GM10266 (cell line): ENCODE results near the gene BCAS3.

ENCODE experiments used
- DNase-seq: peaks from one replicate; pipeline ENCODE4 v3.0.0; 2012; ENCODE audit errors: extremely low spot score
- TF ChIP-seq, protein P1 (sequence below): IDR thresholded peaks from 2 replicates; pipeline ENCODE4 v1.5.1; 2012; ENCODE audit warnings: mild to moderate bottlenecking, low read depth; ENCODE audit not compliant: control insufficient read depth, insufficient read depth; ENCODE audit errors: missing control alignments

BCAS3 gene

DNA sequence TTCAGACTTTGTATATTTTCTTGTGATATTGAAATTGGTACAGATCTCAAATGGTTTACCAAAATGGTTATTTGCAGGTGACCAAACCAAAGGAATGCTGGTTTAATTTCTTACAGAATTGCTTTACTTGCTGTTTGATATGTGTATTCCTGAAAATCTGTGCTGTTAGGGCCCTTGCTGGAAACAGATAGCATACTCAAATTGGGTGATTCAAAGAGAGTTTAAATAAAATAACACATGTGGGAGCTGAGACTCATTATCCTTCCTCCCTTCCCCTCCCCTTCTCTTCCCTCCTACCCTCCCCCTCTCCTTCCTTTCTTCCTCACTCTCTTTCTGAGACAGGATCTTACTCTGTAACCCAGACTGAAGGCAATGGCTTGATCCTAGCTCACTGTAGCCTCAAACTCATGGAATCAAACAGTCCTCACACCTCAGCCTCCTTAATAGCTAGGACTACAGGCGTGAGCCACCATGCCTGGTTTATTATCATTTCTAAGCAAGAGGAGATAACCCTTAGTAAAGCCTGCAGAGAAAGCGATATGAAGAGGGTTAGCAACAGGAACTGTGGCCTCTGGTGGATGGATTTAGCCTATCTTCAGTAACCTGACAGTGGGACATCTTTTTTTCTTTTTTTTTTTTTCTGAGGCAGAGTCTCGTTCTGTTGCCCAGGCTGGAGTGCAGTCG is 141.9 kb downstream of the BCAS3 start:
- DNase-seq, result no peak
- TF ChIP-seq, protein P1, sequence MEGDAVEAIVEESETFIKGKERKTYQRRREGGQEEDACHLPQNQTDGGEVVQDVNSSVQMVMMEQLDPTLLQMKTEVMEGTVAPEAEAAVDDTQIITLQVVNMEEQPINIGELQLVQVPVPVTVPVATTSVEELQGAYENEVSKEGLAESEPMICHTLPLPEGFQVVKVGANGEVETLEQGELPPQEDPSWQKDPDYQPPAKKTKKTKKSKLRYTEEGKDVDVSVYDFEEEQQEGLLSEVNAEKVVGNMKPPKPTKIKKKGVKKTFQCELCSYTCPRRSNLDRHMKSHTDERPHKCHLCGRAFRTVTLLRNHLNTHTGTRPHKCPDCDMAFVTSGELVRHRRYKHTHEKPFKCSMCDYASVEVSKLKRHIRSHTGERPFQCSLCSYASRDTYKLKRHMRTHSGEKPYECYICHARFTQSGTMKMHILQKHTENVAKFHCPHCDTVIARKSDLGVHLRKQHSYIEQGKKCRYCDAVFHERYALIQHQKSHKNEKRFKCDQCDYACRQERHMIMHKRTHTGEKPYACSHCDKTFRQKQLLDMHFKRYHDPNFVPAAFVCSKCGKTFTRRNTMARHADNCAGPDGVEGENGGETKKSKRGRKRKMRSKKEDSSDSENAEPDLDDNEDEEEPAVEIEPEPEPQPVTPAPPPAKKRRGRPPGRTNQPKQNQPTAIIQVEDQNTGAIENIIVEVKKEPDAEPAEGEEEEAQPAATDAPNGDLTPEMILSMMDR, result no peak

DNA sequence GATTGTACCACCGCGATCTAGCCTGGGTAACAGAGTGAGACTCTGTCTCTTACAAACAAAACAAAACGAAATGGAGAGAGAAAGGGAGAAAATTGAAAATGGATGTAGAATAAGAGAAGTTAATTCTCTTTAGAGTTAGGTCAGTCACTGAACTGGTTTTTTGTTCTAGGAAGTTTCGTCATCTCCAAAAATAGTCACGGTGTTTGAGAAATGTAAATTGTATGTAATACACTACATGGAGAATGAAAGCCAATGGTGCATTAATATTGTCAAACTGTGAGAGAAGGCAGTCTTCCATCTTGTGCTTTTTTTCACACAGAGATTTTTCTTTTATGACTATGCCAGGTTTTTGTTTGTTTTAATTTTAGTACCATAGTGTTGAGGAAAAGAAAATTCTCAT is 145.9 kb downstream of the BCAS3 start:
- TF ChIP-seq, protein P1, result no peak
- no peak for DNase-seq

DNA sequence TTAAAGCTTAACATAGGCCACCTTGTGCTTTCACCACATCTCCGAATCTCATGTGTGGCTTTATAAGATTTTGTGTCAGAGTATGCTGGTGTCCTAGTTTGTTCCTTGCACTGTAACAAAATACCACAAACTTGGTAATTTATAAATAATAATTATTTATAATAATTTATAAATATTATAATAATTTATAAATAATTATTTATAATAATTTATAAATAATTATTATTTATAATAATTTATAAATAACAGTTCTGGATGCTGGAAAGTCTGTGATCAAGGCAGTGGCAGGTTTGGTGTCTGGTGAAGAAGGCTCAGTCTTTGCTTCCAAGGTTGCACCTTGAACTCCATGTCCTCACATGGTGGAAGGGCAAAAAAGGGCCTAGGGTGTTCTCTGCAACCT is 147.7 kb downstream of the BCAS3 start:
- DNase-seq, result no peak
- TF ChIP-seq, protein P1, result no peak

DNA sequence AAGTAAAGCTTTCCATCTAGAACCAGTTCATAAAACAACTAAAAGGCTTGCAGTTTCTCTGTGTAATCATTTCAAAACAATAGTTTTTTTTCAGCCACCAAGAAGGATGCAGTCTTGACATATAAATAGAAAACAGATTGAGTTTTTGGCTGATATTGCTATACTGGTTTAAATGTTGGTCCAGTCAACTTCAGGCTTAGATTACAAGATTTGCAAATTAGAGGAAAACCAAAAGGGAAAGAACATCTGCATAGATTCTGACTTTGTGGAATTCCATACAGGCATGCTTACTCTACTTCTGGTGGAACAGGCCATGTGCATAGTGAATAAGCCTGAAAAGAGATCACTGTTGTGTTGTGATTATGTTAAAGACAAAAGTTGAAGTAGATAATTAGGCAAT is 150.3 kb downstream of the BCAS3 start:
- DNase-seq, result no peak
- TF ChIP-seq, protein P1, result no peak

DNA sequence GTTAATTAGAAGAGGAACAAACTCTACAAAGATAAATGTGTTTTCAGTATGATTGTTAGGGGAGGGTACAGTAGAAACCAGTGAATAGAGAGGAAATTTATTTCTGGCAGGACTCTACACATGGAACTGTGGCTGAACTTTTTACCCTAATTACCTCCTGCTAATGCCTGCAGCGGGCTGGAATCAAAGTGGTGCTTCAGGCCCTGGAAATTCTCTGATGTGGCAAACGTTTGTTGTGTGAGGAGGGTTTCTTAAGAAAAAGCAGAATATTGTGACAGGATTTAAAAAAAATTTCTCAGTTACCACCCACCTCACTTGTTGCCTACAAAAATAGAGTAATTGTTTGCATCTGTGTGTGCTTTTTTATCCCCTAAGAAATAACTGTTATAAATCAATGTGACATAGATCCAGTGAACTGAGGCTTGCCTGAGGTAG is 154.5 kb downstream of the BCAS3 start:
- no peak for DNase-seq
- TF ChIP-seq, protein P1, result no peak

DNA sequence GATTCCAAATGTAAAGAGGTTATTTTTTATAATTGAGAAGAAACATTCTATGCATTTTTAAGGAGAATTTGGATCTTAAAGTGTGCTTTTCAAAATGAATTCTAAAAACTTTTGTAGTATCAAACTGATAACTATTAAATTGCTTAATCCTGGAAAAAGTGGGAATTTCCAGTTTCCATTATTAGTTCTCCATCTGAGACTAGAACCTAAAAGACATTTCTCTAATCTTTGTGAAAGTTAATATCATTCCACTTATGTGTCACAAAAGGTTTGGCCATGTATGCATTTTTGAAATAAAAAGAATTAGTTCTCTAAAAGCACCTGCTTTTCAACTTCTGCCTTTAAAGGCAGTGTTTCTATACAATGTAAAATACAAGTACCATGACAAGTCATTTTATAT is 155.0 kb downstream of the BCAS3 start:
- TF ChIP-seq, protein P1, result no peak
- no peak for DNase-seq

DNA sequence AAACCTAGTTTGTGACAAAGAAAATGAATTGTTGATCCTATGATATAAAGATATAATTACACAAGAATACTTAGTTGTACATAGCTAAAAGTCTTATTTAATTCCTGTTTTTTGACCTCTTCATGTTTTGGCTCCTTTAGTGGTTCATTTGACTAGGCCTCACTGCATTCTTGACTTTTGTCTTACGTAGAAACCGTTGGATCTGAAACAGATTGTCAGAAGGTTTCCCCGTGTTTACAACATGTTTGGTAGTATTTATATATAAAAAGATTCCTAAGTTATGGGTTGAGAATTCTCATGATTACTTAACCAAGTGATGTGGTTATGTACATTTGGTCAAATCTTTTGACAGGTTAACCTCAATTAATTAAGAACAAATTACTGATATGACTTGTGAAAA is 162.8 kb downstream of the BCAS3 start:
- no peak for DNase-seq
- TF ChIP-seq, protein P1, result no peak
